ENCODE measurements around the gene MAMLD1. TPM values are rescaled to one million over a fixed set of nuclear protein-coding genes. Genes with fewer than 3 reads are reported as not detected.
A peak's percentile ranks its signal among the peaks of the same experiment; 100 is the strongest.

Gene MAMLD1
- total RNA-seq, 5 donors from 2014 or later (not counting 1 experiment from before 2014, with no cell fraction given): 0.92 to 2.1 (median 1.6) TPM

DNA sequence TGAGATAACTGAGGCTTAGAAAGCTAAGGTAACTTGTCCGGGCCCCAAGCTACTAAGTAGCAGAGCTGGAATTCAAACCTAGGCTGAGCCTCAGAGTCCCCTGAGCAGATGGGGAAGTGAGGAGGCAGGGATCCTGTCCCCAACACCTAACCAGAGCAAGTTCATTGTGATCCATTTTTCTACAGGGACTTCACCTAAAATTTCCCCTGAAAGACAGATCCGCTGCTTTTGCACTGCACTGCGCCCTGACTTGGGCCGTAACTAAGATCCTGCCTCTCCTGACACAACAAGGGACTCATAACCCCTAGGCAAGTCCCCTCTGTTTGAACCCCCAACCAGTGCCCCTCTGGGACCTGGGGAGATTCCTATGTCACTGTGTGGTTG is 179.7 kb downstream of the MAMLD1 start:
- no peak for DNase-seq
- Mint-ChIP-seq H3K4me3 (no peak overlapping the region), H3K27ac (peak overlapping the region in 1 of 2 donors; percentile 52), H3K27me3 (no peaks in the 10 kb centered on the region), H3K9me3 (no peaks in the 10 kb centered on the region), H3K4me1 (peaks cover 13 to 17% (median 15%) of the 10 kb centered on the region in 3 donors), H3K36me3 (no peaks in the 10 kb centered on the region)
- no CpG with 5 or more reads among the region's 4 CpGs for WGBS (ENCODE audit: insufficient coverage)
- ChIA-PET CTCF (interaction anchor here in 1 of 2 donors (1.4 kb wide), 1 partner anchor 44 kb away, joined by 3 read pairs; no protein-coding TSS in a partner anchor), POLR2A (no interaction called here)
- Histone ChIP-seq H3K27ac (ENCODE audit: low read length) (no peak overlapping the region), H3K4me1 (ENCODE audit: control insufficient read depth in 1 of 2, extremely low read depth in 1 of 2, insufficient read depth in 2 of 2, low read length in 2 of 2) (peaks cover 2 to 23% of the 10 kb centered on the region in 2 experiments), H3K36me3 (ENCODE audit: control insufficient read depth in 2 of 2, extremely low read depth in 1 of 2, insufficient read depth in 1 of 2, low read length in 1 of 2) (no peaks in the 10 kb centered on the region), H3K4me3 (ENCODE audit: control insufficient read depth in 1 of 2, extremely low read depth in 1 of 2, low read length in 1 of 2) (no peak overlapping the region), H3K27me3 (replicated peaks in 1 of 2; ENCODE audit: control insufficient read depth in 2 of 2, extremely low read depth in 1 of 2, insufficient read depth in 2 of 2, low read length in 1 of 2) (no peaks in the 10 kb centered on the region), H3K9me3 (no peaks in the 10 kb centered on the region)
- no peak for ATAC-seq (replicated peaks in 1 of 4)

DNA sequence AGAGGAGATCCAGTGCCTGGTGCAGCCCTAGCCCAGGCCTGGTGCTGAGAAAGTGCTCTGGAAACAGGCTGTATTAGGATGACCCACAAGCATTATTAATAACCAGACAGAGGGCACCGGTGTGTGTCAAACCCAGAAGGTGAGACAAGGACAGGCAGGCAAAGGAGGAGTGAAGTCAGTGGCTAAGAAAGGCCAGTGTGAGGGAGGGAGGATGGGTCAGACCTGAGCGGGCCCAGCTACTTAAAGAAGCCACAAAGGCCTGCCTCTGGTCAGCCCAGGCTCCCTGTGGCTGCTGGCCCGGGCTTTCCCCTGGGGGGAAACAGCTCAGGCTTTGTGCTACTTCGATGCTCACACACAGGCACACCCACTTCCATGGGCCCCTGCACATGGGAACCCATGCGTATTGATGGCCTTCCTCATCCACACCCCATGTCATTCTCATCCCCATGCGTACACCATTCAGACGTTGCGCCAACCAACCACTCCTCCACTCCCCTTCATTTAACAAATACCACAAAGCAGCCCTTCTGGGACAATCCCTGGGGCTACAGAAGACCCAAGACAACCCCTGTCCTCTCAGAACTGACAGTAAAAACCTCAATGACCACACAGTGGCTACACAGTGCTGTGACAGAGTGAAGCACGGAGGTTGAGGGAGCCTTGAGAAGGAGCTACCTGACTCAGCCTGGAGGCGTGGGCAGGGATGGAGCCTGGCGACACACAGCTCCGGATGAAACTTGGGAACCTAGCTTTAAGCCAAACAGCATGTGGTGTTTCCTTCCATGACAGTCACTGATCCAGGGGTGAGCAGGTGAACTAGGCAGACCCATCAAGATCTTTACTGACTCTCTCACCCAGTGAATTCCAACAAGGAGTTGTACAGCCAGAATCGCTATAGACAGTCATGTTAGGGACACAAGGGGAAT is 180.4 kb downstream of the MAMLD1 start:
- H3K9me3 Mint-ChIP-seq: no peaks in the 10 kb centered on the region
- H3K36me3 Mint-ChIP-seq: no peaks in the 10 kb centered on the region
- H3K4me3 Mint-ChIP-seq: no peak overlapping the region
- Histone ChIP-seq H3K36me3 (ENCODE audit: control insufficient read depth in 2 of 2, extremely low read depth in 1 of 2, insufficient read depth in 1 of 2, low read length in 1 of 2) (no peaks in the 10 kb centered on the region), H3K4me1 (ENCODE audit: control insufficient read depth in 1 of 2, extremely low read depth in 1 of 2, insufficient read depth in 2 of 2, low read length in 2 of 2) (peaks cover 2 to 30% of the 10 kb centered on the region in 2 experiments), H3K9me3 (no peaks in the 10 kb centered on the region), H3K4me3 (ENCODE audit: control insufficient read depth in 1 of 2, extremely low read depth in 1 of 2, low read length in 1 of 2) (no peak overlapping the region), H3K27ac (ENCODE audit: low read length) (no peak overlapping the region), H3K27me3 (replicated peaks in 1 of 2; ENCODE audit: control insufficient read depth in 2 of 2, extremely low read depth in 1 of 2, insufficient read depth in 2 of 2, low read length in 1 of 2) (no peaks in the 10 kb centered on the region)
- ATAC-seq (replicated peaks in 1 of 4) (no peak), DNase-seq (no peak)
- ChIA-PET POLR2A (no interaction called here), CTCF (interaction anchor here in 1 of 2 donors (1.3 to 1.4 kb wide), 2 partner anchors 43 to 45 kb away, joined by 3 to 6 read pairs; no protein-coding TSS in a partner anchor)
- peaks cover 19 to 22% (median 20%) of the 10 kb centered on the region in 3 donors for H3K4me1 Mint-ChIP-seq
- H3K27me3 Mint-ChIP-seq: no peaks in the 10 kb centered on the region
- WGBS (ENCODE audit: insufficient coverage): 87% methylated on average over 6 of the region's 13 CpGs
- H3K27ac Mint-ChIP-seq: peak overlapping the region in 1 of 2 donors; percentile 52

DNA sequence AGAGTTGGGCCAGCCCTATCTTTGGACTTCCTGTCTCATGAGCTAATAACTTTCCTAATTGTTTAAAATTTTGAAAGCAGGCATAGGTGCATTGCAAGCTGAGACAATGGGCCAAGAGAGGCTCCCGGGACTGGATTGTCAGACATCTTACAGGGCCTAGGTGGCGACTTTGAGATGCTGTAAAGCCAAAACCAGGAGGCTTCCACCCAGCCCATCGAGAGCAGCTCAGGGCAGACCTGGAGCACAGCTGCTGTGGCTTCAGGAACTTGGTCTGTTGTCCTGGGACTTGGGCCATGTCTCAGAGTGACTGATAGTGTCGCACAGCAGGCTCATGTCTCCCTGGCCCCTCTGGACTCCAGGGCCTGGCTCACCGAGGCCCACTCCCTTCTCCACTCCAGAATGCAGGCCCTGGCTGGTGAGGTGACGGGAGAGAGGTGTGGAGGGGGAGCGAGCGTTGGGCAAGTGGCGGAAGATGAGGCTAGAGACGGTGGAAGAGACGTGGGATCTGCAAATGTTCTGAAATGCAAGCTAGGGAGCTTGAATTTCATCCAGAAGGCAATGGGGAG is 181.2 kb downstream of the MAMLD1 start:
- H3K4me3 Mint-ChIP-seq: no peak overlapping the region
- H3K4me1 Mint-ChIP-seq: peaks cover 19 to 29% (median 25%) of the 10 kb centered on the region in 3 donors
- CTCF ChIA-PET: interaction anchor here in 1 of 2 donors (1.3 to 1.4 kb wide), 3 partner anchors 24 to 45 kb away, joined by 3 to 6 read pairs (median 3); no protein-coding TSS in a partner anchor
- DNase-seq: peak in 1 of 35 experiments; percentile 25
- no peaks in the 10 kb centered on the region for H3K9me3 Mint-ChIP-seq
- Histone ChIP-seq H3K4me1 (ENCODE audit: control insufficient read depth in 1 of 2, extremely low read depth in 1 of 2, insufficient read depth in 2 of 2, low read length in 2 of 2) (peaks cover 2 to 36% of the 10 kb centered on the region in 2 experiments), H3K4me3 (ENCODE audit: control insufficient read depth in 1 of 2, extremely low read depth in 1 of 2, low read length in 1 of 2) (no peak overlapping the region), H3K27me3 (replicated peaks in 1 of 2; ENCODE audit: control insufficient read depth in 2 of 2, extremely low read depth in 1 of 2, insufficient read depth in 2 of 2, low read length in 1 of 2) (no peaks in the 10 kb centered on the region), H3K9me3 (no peaks in the 10 kb centered on the region), H3K27ac (ENCODE audit: low read length) (no peak overlapping the region), H3K36me3 (ENCODE audit: control insufficient read depth in 2 of 2, extremely low read depth in 1 of 2, insufficient read depth in 1 of 2, low read length in 1 of 2) (no peaks in the 10 kb centered on the region)
- no peaks in the 10 kb centered on the region for H3K36me3 Mint-ChIP-seq
- peaks cover 0 to 5% of the 10 kb centered on the region in 2 donors for H3K27me3 Mint-ChIP-seq
- POLR2A ChIA-PET: no interaction called here
- no peak for ATAC-seq (replicated peaks in 1 of 4)
- 89% methylated on average over 3 of the region's 11 CpGs for WGBS (ENCODE audit: insufficient coverage)
- peak overlapping the region in 1 of 2 donors; percentile 67 for H3K27ac Mint-ChIP-seq

DNA sequence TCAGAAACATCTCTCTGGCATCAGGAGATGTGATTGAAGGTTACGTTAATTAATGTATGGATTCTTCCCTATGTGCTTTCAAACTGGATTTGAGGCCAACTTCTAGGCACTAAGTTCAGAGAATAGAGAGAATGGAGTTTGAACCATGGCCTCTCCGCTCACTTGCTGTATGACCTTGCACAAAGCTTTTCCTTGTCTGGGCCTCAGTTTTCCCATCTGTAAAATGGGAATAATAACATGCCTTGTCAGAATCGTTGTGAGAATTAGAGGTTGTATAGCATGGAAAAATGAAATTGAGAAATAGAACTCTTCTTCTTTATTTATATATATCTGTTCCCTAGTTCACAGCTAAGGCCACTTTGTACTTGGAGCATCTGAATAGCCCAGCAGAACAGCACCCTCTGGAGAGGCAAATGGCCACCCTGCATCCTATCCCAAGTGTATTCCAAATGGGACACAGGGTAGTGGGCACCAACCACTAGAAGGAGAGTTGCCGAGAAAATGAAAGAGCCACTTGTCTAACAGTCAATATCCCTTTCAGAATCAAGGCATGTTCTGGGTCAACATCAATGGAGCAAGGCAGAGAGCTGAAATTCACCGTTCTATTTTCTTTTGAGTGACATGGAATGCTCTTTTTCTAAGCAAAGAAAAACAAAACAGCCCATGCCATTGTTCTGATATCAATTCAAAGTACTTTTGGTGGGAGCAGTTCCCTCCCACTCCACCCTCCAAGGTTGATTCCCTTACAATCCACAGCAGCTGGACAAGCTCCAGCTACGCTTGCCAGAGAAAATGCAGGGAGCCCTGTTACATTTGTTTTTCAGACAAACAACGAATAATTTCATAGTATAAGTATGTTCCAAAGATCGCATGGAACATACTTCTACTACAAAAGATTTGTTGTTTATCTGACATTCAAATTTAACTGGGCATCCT is 182.0 kb downstream of the MAMLD1 start:
- Mint-ChIP-seq H3K4me3 (no peak overlapping the region), H3K36me3 (no peaks in the 10 kb centered on the region), H3K27ac (peak overlapping the region in 1 of 2 donors; percentile 31), H3K4me1 (peaks cover 19 to 29% (median 25%) of the 10 kb centered on the region in 3 donors), H3K27me3 (peaks cover 0 to 9% of the 10 kb centered on the region in 2 donors), H3K9me3 (no peaks in the 10 kb centered on the region)
- DNase-seq (no peak), ATAC-seq (replicated peaks in 1 of 4) (no peak)
- Histone ChIP-seq H3K9me3 (no peaks in the 10 kb centered on the region), H3K27me3 (replicated peaks in 1 of 2; ENCODE audit: control insufficient read depth in 2 of 2, extremely low read depth in 1 of 2, insufficient read depth in 2 of 2, low read length in 1 of 2) (no peaks in the 10 kb centered on the region), H3K27ac (ENCODE audit: low read length) (no peak overlapping the region), H3K4me1 (ENCODE audit: control insufficient read depth in 1 of 2, extremely low read depth in 1 of 2, insufficient read depth in 2 of 2, low read length in 2 of 2) (peaks cover 2 to 38% of the 10 kb centered on the region in 2 experiments), H3K4me3 (ENCODE audit: control insufficient read depth in 1 of 2, extremely low read depth in 1 of 2, low read length in 1 of 2) (no peak overlapping the region), H3K36me3 (ENCODE audit: control insufficient read depth in 2 of 2, extremely low read depth in 1 of 2, insufficient read depth in 1 of 2, low read length in 1 of 2) (no peaks in the 10 kb centered on the region)
- ChIA-PET CTCF (interaction anchor here in 1 of 2 donors (1.4 kb wide), 1 partner anchor 23 kb away, joined by 3 read pairs; no protein-coding TSS in a partner anchor), POLR2A (interaction anchor here in 1 of 2 donors (0.6 kb wide), 1 partner anchor 595 kb away, joined by 5 read pairs; no protein-coding TSS in a partner anchor)
- no CpG with 5 or more reads among the region's 8 CpGs for WGBS (ENCODE audit: insufficient coverage)

DNA sequence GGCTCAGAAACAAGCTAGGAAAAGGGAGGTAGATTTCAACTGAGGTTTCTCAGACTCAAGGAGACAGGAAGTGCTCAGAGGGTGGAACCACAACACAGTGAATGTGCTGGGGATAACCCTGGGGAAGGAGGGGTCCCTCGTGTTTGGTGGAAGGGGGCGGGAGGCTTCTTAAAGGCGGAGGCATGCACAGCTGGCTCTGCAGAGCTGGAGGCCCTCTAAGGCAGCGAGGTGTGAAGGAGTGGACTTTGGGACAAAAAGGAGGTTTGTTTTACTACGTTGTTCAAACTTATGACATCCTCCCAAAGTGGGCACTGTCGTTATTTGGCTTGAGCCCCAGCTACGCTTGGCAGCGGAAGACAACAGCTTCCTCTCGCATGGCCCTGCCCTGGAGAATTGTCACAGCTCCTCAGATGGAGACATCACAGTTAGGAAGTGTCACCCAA is 183.6 kb downstream of the MAMLD1 start:
- ChIA-PET CTCF (interaction anchor here (0.6 to 1.1 kb wide), 6 partner anchors 14 to 609 kb away, joined by 3 to 4 read pairs (median 3); partner anchors contain the start of gene EOLA2 (in 1 of the 2)), POLR2A (no interaction called here)
- Mint-ChIP-seq H3K36me3 (no peaks in the 10 kb centered on the region), H3K27me3 (peaks cover 0 to 9% of the 10 kb centered on the region in 2 donors), H3K4me3 (peak overlapping the region; percentile 63 to 76 (median 69)), H3K27ac (peak overlapping the region; percentile 77 to 92), H3K4me1 (peaks cover 19 to 29% (median 25%) of the 10 kb centered on the region in 3 donors), H3K9me3 (no peaks in the 10 kb centered on the region)
- ATAC-seq (replicated peaks in 1 of 4): peak; percentile 77 to 96 (median 80)
- Histone ChIP-seq H3K36me3 (ENCODE audit: control insufficient read depth in 2 of 2, extremely low read depth in 1 of 2, insufficient read depth in 1 of 2, low read length in 1 of 2) (no peaks in the 10 kb centered on the region), H3K4me3 (ENCODE audit: control insufficient read depth in 1 of 2, extremely low read depth in 1 of 2, low read length in 1 of 2) (peak overlapping the region in 1 of 2 donors; percentile 41), H3K27me3 (replicated peaks in 1 of 2; ENCODE audit: control insufficient read depth in 2 of 2, extremely low read depth in 1 of 2, insufficient read depth in 2 of 2, low read length in 1 of 2) (no peaks in the 10 kb centered on the region), H3K4me1 (ENCODE audit: control insufficient read depth in 1 of 2, extremely low read depth in 1 of 2, insufficient read depth in 2 of 2, low read length in 2 of 2) (peaks cover 2 to 38% of the 10 kb centered on the region in 2 experiments), H3K9me3 (no peaks in the 10 kb centered on the region), H3K27ac (ENCODE audit: low read length) (peak overlapping the region; percentile 44)
- DNase-seq: peak in 32 of 35 experiments; percentile 20 to 72 (median 46)
- WGBS (ENCODE audit: insufficient coverage): no CpG with 5 or more reads among the region's 9 CpGs

Measured in T-cell (primary cell).